GM18909 (cell line): ENCODE results near the gene RGS19.

Experiments
- ATAC-seq: cut with Tn5 transposase; IDR thresholded peaks from one replicate; pipeline ENCODE4 v1.9.1; 2021; ENCODE audit warnings: mild to moderate bottlenecking; ENCODE audit not compliant: unreplicated experiment, poor library complexity

Gene RGS19

DNA sequence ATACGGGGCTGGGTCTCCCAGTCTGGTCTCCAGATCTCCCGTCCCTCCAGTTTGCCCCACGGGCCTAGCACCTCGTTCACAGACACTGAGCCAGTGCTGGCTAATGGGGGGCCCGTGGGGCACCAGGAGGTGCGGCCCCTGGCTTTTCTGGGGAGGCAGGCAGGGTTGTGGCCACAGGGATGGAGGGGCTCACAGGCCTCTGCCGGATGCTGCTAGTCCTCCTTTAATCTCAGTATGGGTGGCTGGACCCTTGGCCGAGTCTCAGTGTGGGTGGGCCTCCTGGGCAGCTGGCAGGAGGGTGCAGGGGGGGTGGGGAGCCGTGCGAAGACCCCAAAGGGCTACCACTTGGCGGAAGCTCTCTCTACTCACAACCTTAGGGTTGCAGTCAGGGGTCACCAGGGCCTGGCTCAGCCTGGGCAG is 28.3 kb downstream of the RGS19 start:
- no peak for ATAC-seq

DNA sequence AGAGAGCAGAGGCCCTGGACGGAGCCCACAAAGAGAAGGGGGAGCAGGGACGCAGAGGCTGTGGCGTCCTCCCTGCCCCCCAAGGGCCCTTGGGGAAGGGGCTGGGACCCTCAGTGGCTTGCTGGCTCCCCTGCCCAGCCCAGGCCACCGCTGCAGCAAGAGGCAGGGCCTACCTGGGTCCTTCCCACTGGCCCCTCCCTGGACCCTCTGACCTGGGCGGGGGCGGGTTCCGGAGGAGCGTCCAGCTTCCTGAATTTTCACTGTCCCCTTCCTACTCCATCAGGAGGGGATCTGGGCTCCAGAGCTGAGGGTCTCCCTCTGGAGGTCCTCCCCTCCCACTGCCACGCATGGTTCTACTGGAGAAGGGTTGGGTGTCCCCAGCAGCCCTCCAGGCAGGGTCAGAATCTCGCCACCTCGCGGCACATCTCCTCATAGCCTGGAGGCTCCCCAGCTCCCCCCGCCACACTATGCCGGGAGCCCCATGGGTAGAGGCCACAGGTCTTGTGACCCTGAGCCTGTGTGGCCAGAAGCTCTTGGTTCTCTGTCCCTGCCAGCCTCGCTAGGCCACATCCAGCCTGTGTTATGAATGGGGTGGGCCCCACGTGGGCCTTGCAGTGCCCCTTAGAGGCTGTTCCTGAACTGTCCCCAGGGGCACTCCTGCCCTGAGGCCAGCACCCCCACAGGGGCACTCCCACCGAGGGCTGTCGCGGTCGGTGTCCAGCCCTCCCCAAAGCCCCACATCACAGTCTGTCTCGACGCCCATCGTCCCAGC is 28.9 kb downstream of the RGS19 start:
- no peak for ATAC-seq

DNA sequence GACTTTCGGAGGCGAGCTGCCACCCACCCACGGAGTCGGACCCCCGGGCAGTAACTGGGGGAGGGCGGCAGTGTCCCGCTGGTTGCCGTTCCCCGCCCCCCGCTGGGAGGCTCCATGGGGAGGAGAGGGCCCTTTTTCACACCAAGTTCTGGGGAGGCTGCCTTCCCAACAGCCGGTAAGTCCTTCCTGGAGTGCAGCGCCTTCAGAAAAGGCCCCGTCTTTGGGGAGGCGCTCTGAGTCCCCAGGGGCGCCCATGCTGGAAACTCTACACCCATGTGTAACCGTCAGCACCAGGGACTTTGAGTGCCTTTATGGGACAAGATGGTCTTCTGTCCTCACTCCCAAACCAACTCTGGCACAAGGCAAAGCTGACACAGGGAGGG is 29.4 kb downstream of the RGS19 start:
- ATAC-seq: no peak

DNA sequence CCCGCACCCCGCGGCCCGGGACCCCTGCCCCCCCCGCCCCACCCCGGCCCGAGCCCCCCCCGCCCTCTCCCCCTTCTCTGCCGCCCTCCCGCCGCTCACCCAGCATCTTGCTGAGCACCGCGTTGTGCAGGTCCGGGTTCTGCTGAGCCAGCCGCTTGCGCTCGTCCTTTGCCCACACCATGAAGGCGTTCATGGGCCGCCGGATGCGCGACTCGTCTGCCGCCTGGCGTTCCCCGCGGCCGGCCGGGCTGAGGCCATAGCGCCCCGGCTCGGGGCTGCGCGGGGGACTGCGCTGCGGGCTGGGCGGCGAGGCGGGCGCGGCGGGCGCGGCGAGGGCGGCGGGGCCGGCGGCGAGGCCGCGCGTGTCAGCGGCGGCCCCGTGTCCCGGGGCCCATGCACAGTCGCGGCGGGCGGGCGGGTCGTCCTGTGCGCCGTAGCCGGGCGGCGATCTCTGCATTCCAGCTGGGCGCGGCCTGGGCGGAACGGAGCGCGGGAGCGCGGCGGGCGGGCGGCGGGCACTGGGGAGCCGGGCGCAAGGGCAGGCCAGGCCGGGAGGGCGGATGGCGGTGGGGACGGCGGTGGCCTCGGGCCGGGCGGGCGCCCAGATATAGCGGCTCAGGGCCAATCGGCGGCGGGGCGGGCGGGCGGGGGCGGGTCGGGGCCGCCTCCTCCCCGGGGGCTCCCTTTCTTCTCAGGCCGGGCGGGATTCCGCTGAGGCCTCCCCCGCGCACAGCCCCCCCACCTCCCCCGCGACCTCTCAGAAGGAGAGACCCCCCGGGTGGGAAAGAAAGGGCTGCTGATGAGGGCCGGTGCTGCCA is 30.0 kb downstream of the RGS19 start, which contains the start of gene SOX18:
SOX18 (minus strand) TSS at position 580 of the 818 bp plus-strand sequence; CDS start at position 457, 123 bp downstream.
- no peak for ATAC-seq

DNA sequence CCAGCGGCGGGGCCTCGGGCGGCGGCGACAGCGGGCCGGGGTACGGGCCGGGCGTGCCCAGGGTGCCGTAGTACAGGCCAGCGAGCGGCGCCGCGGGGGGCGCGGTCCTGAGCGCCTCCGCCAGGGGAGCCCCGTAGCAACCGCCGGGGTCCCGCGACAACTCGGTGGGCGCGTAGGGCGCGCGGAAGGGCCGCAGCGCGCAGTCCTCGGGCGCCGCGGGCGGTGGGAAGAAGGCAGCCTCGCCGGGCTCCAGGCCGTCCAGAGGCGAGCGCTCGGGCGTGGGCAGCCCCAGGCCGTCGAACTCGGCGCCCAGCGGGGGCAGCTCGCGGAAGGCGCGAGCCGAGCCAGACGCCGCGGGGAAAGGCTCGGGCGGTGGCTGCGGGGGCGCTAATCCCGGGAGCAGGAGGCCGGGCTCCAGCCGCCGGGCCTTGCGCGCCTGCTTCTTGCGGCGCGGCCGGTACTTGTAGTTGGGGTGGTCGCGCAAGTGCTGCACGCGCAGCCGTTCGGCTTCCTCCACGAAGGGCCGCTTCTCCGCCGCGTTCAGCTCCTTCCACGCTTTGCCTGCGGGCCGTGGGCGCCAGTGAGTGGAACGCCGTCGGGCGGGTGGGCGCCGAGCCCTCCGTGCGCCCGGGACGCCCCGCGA is 30.8 kb downstream of the RGS19 start:
- ATAC-seq: no peak

DNA sequence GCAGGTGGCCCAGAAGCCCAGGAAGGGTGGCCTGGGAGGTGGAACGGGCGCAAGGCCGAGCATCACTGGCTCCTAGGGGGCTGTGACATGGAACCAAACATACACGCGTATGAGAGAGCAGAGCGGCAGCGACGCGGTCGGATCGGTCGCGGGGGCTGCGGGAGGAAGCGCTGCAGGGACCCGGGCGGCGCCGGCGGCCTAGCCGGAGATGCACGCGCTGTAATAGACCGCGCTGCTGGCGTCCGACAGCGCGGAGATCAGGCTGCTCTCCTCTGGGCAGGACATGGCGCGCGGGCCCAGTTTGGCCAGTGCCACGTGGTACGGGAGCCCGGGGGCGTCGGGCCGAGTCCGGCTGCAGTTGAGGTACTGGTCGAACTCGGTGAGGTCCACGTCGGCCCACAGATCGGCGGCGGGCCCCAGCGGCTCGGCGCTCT is 31.3 kb downstream of the RGS19 start:
- ATAC-seq: no peak

DNA sequence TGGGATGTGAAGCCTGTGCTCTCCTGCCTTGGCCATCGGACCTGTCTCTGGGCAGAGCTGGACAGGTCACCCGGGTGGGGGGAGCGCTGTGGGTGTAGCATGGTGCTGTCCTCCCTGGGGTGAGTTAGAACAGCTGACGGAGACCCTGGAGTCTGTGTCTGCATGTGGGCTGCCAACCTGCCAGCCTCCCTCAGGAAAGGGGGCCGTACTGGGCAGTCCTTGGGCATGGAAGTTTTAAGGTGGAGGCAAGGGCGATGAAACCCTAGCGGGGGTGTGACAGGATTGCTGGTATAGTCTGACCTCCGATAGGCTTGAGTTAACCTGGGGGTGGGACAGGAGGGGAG is 32.3 kb downstream of the RGS19 start:
- no peak for ATAC-seq

DNA sequence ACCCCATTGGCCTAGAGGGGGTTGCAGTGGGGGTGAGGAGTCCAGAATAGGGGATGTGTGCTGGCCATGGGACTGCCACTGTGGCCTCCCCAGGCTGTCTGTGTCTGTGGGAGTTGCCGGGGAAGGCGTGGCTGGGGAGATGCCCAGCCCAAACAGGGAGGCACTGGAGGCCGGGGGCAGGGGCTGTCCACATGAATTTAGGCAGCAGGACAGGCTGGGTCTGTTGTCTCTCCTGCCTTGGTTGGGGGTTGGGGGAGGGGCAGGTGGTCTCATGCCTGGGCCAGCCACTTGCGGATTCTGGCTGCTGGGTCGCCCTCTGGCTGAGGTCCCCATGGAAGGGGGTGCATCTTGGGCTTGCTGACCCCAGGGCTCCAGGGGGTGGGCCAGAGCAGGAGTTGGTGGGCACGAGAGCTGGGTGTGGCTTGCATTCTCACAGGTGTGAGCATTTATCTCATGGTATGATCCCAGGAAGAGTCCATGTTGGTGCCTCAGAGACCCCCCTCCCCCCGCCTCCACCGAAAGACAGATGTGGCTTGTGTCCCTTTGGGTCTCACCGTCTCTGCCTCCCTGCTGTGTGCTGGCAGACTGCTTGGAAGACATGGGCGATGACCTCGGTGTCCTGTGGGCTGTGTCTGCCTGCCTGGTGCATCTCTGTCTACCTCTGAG is 33.8 kb downstream of the RGS19 start:
- ATAC-seq: no peak

DNA sequence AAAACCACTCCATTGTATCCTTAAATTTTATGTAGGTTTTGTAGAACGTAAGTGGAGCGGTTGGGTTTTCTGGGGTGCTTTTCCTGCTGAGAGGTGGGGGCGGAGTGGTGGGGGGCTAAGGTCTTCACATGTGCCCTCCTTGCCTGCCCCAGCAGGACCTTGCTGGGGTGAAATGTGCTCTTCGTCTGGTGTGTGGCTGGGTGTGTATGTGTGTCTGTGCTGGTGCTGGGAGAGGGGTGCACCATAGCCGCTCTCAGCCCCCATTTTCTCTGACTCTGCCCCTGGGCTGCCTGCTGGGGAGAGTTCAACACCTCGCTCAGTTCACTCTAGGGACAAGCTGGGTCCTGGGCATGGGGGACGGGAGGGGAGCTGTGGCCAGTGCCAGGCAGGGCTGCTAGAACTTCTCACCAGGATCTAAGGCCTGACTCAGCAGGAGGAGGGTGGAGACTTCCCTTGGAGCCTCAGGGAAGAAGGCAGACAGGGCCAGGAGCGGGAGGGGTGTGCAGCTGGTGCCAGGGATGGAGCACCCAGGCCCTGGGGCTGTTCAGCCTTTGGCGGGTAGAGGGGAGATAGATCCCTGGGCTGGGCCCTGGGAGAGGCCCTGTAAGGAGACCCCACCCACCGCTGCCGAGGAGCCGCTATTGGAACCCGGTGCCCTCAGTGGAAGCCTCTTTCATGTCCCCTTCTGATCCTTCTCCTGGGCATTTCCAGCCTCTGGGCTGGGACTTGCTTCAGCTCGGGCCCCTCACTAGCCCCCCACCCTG is 34.7 kb downstream of the RGS19 start:
- no peak for ATAC-seq

DNA sequence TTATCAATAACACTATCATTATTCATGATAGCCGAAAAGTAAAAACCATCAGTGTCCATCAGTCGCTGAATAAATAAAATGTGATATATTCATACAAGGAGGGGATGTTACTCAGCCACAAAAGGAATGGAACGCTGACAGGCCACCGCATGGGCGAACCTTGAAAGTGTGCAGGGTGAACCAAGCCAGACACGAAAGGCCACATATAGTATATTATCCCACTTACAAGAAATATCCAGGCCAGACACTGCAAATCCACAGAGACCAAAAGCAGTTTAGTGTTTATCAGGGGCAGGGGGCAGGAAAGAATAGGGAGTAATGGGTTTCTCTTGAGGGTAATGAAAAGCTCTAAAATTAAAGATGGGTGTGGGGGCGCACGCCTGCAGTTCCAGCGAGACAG is 35.5 kb downstream of the RGS19 start:
- no peak for ATAC-seq

DNA sequence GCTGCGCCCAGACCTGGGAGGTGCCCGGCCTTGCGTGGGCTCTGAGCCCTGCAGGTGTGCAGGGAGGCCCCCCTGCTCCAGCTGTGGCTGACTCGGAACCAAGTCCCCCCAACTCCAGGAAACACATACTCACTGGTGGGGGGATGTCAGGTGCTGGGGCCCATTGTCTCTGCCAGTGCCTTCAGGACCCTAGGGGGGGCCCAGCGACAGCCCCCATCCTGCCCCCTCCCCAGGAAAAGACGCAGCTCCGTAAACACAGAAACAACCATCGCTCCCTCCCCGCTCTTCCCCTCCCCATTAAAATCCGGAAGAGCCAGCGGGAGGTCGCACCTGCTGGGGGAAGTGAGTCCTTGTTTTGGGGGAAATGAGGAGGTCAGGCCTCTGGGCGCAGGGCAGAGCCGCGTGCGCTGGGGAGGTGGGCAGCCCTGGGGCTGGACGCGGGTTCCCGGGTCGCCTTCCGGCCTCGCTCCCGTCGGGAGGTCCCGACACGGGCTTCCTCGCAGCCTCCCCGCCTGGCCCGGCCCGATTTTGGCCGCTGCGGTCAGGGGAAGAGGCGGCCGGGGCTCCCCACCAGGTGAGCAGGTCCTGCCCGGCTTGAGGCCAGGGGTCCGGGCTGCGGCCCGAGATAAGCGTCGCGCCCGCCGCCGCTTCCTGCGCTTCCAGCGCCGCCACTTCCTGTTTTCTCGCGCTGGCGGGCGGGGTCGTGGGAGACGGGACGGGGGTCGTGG is 37.1 kb downstream of the RGS19 start:
- ATAC-seq: no peak

DNA sequence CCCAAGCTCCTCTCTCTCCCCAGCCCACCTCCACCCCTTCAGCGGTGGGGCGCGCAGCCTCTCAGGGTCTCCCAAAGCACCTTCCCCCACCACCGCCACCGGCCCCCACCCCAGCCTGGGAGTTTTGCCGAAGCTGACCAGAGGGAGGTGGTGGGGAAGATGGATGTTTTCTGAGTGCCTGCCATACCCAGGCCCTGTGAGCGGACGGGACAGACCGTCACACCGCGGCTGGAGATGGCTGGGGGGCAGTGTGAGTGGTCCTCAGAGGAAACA is 37.6 kb downstream of the RGS19 start:
- no peak for ATAC-seq

DNA sequence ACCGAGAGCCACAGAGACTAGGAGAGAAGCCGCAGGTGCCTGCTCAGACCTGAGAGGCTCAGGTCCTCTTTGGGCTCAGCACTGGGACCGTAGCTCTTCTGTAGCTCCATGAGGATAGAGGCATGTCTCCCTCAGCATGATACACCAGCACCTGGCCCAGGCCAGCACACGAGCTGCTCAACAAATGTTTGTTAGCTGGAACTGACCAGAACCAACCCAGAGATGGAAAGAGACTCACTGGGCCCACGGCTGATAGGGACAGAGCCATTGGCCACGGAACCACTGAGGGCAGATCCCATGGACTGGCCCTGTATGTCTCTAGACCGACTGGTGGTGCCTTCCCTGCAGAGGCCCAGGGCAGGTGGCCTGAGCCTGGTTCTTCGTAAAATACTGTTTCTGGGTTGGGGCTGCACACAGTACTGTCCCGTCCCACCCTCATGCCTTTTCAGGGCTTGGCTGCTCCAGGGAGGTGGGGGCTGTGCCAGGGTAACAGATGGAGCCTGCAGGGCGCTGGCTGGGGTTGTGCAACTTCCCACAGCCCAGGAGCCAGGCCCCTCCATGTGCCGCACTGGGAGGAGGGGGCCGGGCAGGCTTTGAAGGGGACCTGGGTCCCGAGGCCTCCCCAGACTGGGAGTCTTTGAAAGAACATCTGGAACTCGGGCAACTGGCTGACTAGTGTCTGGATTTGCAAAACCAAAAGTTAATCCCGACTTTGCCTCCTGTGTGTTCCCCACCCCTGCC is 38.1 kb downstream of the RGS19 start:
- ATAC-seq: no peak

DNA sequence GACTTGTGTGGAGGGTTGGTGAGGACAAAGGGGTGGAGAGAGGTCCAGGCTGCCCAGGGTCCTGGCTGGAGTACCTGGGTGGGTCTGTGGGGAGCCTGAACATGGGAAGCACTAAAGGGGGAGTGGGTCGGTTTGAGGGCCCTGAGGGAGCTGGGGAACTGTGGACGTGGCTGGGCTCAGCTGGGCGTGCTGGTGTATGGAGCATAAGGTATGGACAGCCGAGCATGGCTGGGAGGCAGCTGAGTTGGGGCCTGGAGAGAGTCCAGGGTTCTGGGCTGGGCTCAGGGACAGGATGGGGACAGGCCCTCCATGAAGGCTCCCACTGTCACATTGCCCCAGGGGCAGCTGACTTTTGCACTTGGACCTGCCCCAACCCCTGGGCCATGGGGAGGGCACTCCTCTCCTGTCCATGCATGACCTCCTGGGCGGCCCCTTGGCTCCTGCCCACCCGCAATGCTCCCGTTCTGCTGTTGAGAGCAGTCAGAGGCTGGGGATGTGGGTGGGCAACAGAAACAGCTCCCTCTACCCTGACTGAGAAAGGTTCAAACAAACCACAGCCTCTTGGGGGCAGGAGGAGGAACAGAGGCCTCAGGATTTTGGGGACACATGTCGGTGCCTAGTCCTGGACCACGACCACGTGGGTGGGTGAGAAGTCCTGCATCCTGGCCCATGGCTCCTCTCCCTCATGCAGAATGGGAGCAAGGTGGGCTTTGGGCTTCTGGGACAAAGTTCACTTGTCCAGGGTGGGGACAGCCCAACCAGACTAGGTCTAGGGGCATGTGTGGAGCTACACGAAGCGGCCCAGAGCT is 38.9 kb downstream of the RGS19 start:
- no peak for ATAC-seq

DNA sequence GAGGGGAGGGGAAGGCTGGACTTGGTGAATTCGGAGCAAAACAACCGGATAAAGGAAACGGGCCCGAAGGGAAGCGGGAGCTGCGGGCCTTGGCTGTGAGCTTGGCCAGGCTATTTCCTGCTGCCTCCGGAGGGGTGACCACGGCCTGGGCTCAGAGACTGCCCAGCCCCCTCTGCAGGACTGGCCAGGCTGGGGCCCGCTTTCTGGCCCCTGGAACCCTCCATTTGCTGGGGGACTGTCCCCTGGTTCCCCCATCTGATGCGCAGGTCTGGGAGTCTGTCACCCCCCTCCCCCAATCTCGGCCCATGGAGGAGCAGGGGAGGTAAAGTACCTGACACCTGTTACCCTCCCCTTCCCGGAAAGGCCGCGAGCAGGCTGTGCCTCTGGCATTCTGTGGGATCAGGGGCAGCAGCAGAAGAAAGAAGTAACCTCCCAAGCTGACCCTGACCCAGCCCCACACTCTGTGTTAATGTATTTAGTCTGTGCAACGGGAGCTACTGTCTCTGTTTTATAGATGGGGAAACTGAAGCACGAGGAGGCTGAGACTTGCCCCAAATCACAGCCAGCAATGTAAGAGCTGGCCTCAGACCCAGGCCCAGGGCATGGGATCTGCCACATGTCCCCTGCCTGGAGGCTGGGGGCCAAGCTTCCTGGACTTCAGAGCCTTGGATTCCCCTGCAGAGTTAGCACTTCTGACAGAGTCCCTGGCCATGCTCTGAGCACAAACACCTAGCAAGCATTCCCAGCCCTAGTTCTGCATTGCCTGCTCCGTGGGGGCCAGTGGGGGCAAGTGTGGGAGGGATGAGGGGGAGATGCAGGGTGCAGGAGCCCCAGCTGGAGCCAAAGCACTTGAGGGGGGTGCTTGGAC is 39.8 kb downstream of the RGS19 start:
- peak; percentile 4 for ATAC-seq

DNA sequence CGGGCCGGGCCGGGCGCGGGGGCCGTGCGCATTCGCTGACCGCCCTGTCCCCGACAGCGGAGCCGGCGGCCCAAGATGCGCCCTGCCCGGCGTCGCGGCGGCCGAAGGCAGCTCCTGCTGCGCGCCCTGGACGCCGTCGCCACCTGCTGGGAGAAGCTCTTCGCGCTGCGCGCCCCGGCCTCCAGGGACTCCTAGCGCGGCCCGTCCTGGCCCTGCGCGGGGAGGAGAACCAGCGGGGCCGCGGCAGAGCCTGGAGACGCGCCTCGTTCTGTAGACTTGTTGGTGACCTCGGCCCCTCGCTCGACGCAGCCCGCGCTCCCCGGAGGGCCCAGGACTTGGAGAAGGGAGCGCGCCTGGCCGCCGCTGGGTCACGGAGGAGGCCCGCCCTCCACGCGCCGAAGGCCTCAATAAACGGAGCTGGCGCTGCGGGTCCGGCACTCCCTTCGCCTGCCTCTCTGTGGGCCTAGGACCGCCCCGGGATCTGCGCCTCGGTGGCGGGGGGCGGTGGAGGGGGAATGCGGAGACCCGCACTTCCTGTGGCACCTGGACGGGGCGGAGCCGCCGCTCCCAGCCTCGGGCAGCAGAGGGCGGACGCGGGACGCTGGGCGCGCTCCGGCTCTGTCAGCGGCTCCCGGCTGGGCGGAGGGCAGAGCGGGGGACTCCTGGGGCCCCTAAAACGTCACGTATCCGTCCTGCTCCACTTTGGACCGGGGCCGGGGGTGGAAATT is 40.6 kb downstream of the RGS19 start:
- peak; percentile 57 for ATAC-seq

DNA sequence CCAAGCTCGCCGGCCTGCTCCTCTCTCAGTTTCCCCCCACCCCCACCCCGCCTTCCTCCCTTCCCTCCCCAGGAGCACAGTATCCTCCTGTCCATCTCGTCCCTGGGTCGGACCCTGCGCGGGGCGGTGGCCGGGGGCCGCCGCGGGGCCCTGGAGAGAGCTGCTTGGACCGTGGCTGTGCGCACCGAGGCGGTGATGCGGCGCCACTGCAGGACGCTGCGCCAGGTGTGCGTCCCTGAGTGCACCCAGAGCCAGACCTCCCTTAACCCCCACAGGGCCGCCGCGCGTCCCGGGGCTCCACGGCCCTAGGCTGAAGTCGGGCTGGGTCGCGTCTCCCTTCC is 41.1 kb downstream of the RGS19 start:
- peak; percentile 35 for ATAC-seq
